Measurements from ENCODE around the gene KSR2.
"Not testable (repeated sequence)": the region's sequence is repeated elsewhere in the genome, so short reads cannot be mapped to it uniquely, and the experiment has no call there.

DNA sequence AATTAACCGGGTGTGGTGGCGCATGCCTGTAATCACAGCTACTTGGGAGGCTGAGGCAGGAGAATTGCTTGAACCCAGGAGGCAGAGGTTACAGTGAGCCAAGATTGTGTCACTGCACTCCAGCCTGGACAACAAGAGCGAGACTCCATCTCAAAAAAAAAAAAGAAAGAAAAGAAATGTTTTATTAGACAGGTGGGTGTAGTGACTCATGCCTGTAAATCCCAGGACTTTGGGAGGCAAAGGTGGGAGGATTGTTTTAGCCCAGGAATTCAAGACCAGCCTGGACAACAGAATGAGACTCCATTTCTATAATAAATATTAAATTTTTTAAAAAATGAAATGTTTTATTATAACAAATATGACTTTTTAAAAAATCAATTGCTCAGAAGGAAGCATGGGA is 77.5 kb downstream of the KSR2 start:
- TF ChIP-seq YY1 (IDR thresholded peaks at IDR 0.05; ENCODE audit: insufficient read depth, insufficient read length); ZNF274 (IDR thresholded peaks at IDR 0.05; ENCODE audit: low read depth, low read length): not testable (repeated sequence)
